ENCODE results near the gene CPEB1.

Gene CPEB1

GRCh38 chr15:82643992-82644391, 3.2 kb downstream of the CPEB1 start:
- no peak for DNase-seq (ENCODE audit: low read depth)
- H3K4me3 ChIP-seq (ENCODE audit: low read depth, low read length), result no peak overlapping the region
- no peak for TF ChIP-seq CTCF (IDR thresholded peaks at IDR 0.05; ENCODE audit: low read depth, low read length, missing control alignments)

GRCh38 chr15:82642656-82643055, 4.5 kb downstream of the CPEB1 start:
- TF ChIP-seq CTCF (IDR thresholded peaks at IDR 0.05; ENCODE audit: low read depth, low read length, missing control alignments), result no peak

GRCh38 chr15:82641129-82641798, 5.9 kb downstream of the CPEB1 start:
- no peak overlapping the region for H3K4me3 ChIP-seq (ENCODE audit: low read depth, low read length)
- TF ChIP-seq CTCF (IDR thresholded peaks at IDR 0.05; ENCODE audit: low read depth, low read length, missing control alignments), result no peak
- DNase-seq (ENCODE audit: low read depth), result no peak

More at GRCh38 chr15:82642656-82643055, 4.5 kb downstream of the CPEB1 start:
- H3K4me3 ChIP-seq (ENCODE audit: low read depth, low read length), result no peak overlapping the region
- no peak for DNase-seq (ENCODE audit: low read depth)

GRCh38 chr15:82640672-82641071, 6.5 kb downstream of the CPEB1 start:
- no peak overlapping the region for H3K4me3 ChIP-seq (ENCODE audit: low read depth, low read length)
- DNase-seq (ENCODE audit: low read depth), result no peak
- no peak for TF ChIP-seq CTCF (IDR thresholded peaks at IDR 0.05; ENCODE audit: low read depth, low read length, missing control alignments)

GRCh38 chr15:82635798-82636197, 11.4 kb downstream of the CPEB1 start:
- no peak for DNase-seq (ENCODE audit: low read depth)
- no peak overlapping the region for H3K4me3 ChIP-seq (ENCODE audit: low read depth, low read length)
- TF ChIP-seq CTCF (IDR thresholded peaks at IDR 0.05; ENCODE audit: low read depth, low read length, missing control alignments), result no peak

DNA sequence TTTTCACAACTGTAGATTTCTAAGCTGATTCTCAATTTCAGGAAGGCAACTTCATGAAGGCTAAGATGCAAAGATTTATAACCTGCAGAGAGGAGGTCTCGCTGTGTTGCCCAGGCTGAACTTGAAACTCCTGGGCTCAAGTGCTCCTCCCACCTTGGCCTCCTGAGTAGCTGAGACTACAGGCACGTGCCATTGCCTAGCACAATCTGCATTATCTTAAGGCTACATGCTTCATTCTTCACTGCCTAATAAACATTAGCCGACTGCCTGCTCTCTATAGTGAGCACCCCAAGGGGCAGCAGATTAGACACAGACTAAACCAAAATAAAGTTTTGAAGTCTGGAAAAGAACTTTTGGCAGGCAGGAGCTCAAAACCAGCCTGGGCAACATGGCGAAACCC, 17.1 kb downstream of the CPEB1 start:
- no peak overlapping the region for H3K4me3 ChIP-seq (ENCODE audit: low read depth, low read length)
- DNase-seq (ENCODE audit: low read depth), result no peak
- no peak for TF ChIP-seq CTCF (IDR thresholded peaks at IDR 0.05; ENCODE audit: low read depth, low read length, missing control alignments)

DNA sequence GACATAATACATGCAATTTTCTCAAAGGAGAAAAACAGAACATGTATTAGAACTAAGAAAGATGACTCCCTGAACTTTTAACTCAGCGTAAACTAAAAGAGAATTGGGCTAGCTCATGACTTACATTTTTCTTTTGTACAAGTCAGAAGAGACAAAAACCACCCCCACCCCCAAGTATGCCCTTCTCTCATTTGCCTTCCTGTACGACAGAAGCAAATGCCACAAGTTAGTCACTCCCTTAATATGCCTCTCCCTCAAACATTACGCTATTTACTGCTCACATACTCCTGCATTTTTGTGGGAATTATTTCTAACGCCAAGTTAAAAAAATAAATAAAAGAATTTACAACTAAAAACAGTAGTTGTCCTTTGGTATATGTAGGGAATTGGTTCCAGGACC, 22.0 kb downstream of the CPEB1 start:
- no peak overlapping the region for H3K4me3 ChIP-seq (ENCODE audit: low read depth, low read length)
- TF ChIP-seq CTCF (IDR thresholded peaks at IDR 0.05; ENCODE audit: low read depth, low read length, missing control alignments), result no peak
- no peak for DNase-seq (ENCODE audit: low read depth)

All from GM12864 (cell line).